Memory B cell (primary cell): Measurements from ENCODE around the gene ARRDC1.

Experiments used
- ATAC-seq: fragments of 150-1000 bp; cut with Tn5 transposase; 2 replicates; pipeline ENCODE4 v1.10.0; 2021; ENCODE audit warnings: low read depth, mild to moderate bottlenecking, moderate library complexity
- DNase-seq, 2 donors: peaks; one replicate each; pipeline ENCODE4 v3.0.0; 2022; ENCODE audit warnings: low spot score in 2 of 2
- H3K27ac Mint-ChIP-seq: one replicate; pipeline ENCODE4 v1.8.0; 2022; ENCODE audit warnings: mild to moderate bottlenecking, moderate library complexity, mixed read lengths
- H3K27me3 Mint-ChIP-seq: one replicate; pipeline ENCODE4 v1.8.0; 2022; ENCODE audit warnings: mixed read lengths
- H3K36me3 Mint-ChIP-seq: one replicate; pipeline ENCODE4 v1.8.0; 2022; ENCODE audit warnings: mild to moderate bottlenecking, mixed read lengths
- H3K4me1 Mint-ChIP-seq: one replicate; pipeline ENCODE4 v1.8.0; 2022; ENCODE audit warnings: mixed read lengths
- H3K4me3 Mint-ChIP-seq: one replicate; pipeline ENCODE4 v1.8.0; 2022; ENCODE audit warnings: mild to moderate bottlenecking, moderate library complexity, mixed read lengths
- H3K9me3 Mint-ChIP-seq: one replicate; pipeline ENCODE4 v1.8.0; 2022; ENCODE audit warnings: mixed read lengths

Gene ARRDC1

DNA sequence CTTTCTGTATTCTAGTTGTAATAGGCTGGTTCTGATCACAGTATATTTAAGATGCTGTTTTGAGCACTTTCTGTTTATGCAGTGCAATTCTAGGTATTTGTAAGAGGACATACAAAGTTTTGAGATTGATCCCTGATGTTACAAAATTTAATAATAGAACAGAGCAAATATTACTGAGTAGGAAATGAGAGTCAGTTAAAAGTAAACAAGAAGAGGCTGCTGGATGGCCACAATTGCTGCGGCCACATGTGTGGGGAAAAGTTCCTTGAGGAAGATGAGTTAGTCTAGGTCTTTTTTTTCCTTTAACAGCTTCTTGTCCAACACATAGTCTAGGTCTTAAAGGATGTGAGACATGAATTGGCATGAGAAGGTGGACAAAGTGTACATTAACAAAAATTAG lies 24.6 kb downstream of the ARRDC1 start:
- no peaks in the 10 kb centered on the region for H3K9me3 Mint-ChIP-seq
- H3K27ac Mint-ChIP-seq = peak overlapping the region; percentile 86
- no peaks in the 10 kb centered on the region for H3K27me3 Mint-ChIP-seq
- H3K36me3 Mint-ChIP-seq = peaks cover 7% of the 10 kb centered on the region
- peaks cover 41% of the 10 kb centered on the region for H3K4me1 Mint-ChIP-seq
- ATAC-seq (no peak), DNase-seq (no peak)
- peak overlapping the region; percentile 35 for H3K4me3 Mint-ChIP-seq

DNA sequence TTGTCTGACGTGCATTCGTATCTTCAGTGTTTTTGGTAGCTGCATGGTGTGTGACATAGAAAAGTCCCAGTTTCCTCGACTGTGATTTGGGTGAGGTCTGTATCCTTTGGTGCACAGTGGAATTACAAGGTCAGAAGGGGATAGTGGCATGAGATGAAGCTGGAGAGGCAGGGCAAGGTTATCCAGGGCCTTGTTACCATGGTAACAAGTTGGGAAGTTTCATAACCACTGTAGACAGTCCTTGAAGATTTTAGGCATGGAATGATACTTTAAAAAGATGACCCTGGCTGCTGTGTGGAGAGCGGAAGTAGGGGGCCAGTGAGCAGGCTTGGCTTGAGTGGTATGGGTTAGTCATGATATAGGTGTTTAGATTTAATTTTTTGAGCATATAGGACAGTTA lies 25.2 kb downstream of the ARRDC1 start:
- Mint-ChIP-seq H3K4me1 (peaks cover 36% of the 10 kb centered on the region), H3K4me3 (peak overlapping the region; percentile 40), H3K36me3 (peaks cover 7% of the 10 kb centered on the region), H3K27ac (peak overlapping the region; percentile 86), H3K27me3 (no peaks in the 10 kb centered on the region), H3K9me3 (no peaks in the 10 kb centered on the region)
- peak; percentile 40 for ATAC-seq
- no peak for DNase-seq

DNA sequence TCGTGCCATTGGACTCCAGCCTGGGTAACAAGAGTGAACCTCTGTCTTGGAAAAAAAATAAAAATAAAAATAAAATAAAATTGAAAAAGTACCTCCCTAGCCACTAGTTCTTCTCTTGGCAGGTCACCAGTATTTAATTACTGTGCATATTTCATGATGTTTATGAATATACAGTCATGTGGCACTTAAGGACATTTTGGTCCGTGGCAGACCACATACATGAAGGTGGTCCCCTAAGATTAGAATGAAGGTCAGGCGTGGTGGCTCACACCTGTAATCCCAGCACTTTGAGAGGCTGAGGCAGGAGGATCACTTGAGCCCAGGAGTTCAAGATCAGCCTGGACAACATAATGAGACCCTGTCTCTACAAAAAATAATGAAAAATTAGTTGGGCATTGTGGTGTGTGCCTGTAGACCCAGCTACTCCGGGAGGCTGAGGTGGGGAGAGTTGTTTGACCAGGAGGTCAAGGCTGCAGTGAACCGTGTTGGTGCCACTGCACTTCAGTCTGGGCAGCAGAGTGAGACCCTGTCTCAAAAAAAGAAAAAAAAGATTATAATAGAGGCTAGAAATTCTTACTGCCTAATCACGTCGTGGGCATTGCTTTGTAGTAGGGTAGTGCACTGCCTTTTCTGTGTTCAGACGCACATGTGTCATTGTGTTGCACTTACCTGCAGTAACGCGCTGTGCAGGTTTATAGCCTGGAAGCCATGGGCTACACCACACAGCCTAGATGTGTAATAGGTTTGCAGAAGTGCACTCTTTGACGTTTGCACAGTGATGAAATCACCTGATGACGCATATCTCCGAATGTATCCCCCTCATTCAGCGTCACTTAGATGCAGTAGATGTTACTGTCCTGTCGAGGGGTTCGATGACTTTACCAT lies 26.1 kb downstream of the ARRDC1 start:
- no peak for DNase-seq
- Mint-ChIP-seq H3K4me1 (peaks cover 37% of the 10 kb centered on the region), H3K4me3 (no peak overlapping the region)

DNA sequence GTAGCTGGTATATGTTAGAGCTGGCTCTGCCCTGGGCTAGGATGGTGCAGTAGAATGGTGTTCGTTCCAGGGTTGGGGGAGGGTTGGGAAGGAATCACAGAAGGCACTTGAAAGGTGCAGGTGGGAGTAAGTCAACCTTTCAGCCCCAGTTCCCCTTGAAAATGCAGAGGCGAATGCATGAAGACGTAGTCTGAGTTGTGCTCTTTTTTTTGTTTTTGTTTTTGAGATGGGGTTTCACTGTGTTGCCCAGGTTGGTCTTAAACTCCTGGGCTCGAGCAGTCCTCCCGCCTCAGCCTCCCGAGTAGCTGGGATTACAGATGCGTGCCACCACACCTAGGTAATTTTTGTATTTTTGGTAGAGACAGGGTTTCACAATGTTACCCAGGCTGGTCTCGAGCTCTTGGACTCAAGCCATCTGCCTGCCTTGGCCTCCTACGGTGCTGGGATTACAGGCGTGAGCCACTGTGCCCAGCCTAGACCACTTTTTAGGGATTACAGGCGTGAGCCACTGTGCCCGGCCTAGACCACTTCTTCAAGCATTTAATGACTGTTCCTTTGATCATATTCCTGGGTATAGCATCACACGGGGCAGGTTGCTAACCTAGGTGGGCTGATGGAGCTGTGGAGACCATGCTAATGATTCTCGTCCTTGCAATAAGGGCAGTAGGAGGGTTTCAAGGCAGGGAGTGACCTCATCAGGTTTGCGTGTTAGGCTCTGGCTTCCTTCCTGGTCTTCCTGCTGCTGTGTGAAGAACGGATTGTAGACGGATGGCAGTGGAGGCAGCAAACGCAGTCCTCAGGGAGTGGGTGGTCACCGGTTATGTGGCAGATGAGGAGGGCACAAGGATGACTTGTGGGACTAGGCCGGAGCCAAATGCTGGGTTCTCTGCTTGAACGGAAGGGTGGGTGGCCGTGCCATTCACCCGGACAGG lies 27.0 kb downstream of the ARRDC1 start:
- Mint-ChIP-seq H3K27ac (peak overlapping the region; percentile 37), H3K4me3 (no peak overlapping the region), H3K4me1 (peaks cover 37% of the 10 kb centered on the region), H3K36me3 (peaks cover 7% of the 10 kb centered on the region), H3K27me3 (no peaks in the 10 kb centered on the region), H3K9me3 (no peaks in the 10 kb centered on the region)
- ATAC-seq = no peak
- no peak for DNase-seq

More for the DNA sequence above, 26.1 kb downstream of the ARRDC1 start:
- H3K9me3 Mint-ChIP-seq = no peaks in the 10 kb centered on the region
- H3K36me3 Mint-ChIP-seq = peaks cover 7% of the 10 kb centered on the region
- no peaks in the 10 kb centered on the region for H3K27me3 Mint-ChIP-seq
- no peak overlapping the region for H3K27ac Mint-ChIP-seq
- no peak for ATAC-seq

DNA sequence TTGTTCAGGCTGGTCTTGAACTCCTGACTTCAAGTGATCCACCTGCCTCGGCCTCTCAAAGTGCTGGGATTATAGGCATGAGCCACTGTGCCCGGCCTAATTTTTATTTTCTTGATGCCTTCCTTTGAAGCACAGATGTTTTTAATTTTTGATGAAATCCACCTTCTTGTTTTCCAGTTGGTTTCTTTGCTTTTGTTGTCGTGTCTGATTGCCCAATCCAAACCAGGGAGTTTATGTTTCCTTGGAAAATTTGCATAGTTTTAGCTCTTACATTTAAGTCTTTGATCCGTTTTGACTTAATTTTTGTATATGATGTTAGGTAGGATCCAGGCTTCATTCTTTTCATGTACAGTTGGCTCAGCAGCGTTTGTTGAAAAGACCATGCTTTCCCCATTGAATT lies 28.5 kb downstream of the ARRDC1 start:
- no peak for ATAC-seq
- Mint-ChIP-seq H3K4me1 (peaks cover 36% of the 10 kb centered on the region), H3K4me3 (no peak overlapping the region), H3K27me3 (no peaks in the 10 kb centered on the region), H3K36me3 (peaks cover 5% of the 10 kb centered on the region), H3K27ac (peak overlapping the region; percentile 10), H3K9me3 (no peaks in the 10 kb centered on the region)
- DNase-seq = no peak

DNA sequence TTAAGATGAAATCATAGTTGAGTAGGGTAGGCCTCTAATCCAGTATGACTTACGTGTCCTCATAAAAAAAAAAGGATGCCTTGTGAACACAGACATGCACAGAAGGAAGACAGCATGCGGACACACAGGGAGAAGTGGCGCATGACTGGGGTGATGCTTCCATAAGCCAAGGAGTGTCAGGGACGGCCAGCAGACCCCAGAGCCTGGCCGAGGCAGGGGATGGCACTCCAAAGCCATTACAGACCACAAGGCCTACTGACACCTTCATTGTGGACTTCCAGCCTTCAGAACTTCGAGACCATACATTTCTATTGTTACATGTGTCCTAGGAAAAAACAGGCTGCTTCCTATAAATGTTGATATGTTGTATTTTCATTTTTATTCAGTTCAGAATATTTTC lies 33.2 kb downstream of the ARRDC1 start:
- Mint-ChIP-seq H3K27ac (peak overlapping the region; percentile 75), H3K9me3 (no peaks in the 10 kb centered on the region), H3K27me3 (no peaks in the 10 kb centered on the region), H3K4me3 (peak overlapping the region; percentile 49), H3K4me1 (peaks cover 34% of the 10 kb centered on the region), H3K36me3 (peaks cover 13% of the 10 kb centered on the region)
- ATAC-seq (no peak), DNase-seq (no peak)

DNA sequence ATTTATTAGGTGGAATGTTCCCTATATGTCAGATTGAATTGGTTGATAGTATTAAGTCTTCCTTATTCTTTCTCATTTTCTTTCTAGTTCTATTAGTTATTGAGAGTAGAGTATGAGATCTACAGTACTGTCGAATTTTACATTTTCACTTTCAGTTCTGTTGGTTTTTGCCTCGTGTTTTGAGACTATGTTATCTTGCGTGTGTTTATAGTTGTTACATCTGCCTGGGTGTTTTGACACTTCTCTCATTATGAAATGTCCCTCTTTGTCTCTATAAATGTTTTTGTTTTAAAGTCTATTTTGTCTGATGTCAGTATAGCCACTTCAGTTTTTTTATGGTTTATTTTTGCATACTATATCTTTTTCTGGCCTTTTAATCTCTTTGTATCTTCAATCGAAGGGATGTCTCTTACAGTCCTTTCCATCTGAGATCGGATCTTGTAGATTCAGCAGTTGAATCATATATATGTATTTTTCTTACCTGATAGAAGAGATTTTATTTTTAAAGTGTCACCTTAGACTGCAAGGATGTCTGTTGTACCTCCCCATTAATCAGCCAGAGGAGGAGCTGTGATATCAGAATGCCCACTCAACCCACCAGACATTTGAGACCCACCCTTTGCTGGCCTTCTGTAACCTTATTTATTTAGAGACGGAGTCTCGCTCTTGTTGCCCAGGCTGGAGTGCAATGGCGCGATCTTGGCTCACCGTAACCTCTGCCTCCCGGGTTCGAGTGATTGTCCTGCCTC lies 34.0 kb downstream of the ARRDC1 start:
- Mint-ChIP-seq H3K27ac (peak overlapping the region; percentile 63), H3K4me3 (peak overlapping the region; percentile 64), H3K4me1 (peaks cover 32% of the 10 kb centered on the region), H3K9me3 (no peaks in the 10 kb centered on the region), H3K27me3 (no peaks in the 10 kb centered on the region), H3K36me3 (peaks cover 17% of the 10 kb centered on the region)
- peak; percentile 88 for ATAC-seq
- no peak for DNase-seq

DNA sequence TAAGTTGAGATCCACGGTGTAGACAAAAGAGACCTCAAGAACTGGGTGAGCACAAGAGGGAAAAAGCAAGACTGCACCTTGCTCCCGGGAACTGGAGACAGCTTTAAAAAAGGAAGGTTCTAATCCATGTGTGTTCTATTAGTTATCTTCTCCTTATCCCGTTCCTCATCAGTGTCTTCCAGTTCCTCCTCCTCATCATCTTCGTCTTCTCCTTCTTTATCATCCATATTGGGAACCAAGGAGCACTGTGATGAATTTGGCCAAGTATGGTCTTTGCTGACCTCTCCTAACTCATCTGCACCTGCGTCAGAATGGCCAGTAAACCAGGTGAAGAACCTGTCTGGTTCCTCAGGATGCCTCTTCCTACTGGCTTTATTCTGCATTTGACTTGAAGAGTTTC lies 35.4 kb downstream of the ARRDC1 start:
- Mint-ChIP-seq H3K4me3 (no peak overlapping the region), H3K36me3 (peaks cover 17% of the 10 kb centered on the region), H3K27me3 (no peaks in the 10 kb centered on the region), H3K9me3 (no peaks in the 10 kb centered on the region), H3K4me1 (peaks cover 32% of the 10 kb centered on the region), H3K27ac (peak overlapping the region; percentile 28)
- ATAC-seq (no peak), DNase-seq (no peak)

DNA sequence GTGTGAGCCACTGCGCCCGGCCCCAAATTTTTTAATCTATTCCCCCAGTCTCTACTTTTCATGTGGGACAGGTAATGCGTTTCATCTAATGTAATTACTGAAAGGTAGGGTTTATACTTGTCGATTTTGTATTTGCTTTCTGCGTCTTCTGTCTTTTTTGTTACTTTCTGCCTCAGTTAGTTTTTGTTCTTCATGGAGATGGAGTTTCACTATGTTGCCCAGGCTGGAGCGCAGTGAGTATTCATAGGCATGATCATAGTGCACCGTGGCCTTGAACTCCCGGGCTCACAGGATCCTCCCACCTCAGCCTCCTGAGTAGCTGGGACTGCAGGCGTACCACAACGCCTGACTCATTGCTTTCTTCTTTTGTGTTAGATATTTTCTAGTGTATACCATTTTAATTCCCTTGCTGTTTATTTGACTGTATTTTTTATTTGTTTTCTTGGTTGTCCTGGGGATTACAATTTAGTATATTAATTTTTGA lies 36.7 kb downstream of the ARRDC1 start:
- H3K9me3 Mint-ChIP-seq = no peaks in the 10 kb centered on the region
- H3K27ac Mint-ChIP-seq = no peak overlapping the region
- peaks cover 22% of the 10 kb centered on the region for H3K36me3 Mint-ChIP-seq
- ATAC-seq = no peak
- no peak overlapping the region for H3K4me3 Mint-ChIP-seq
- DNase-seq = no peak
- no peaks in the 10 kb centered on the region for H3K27me3 Mint-ChIP-seq
- peaks cover 36% of the 10 kb centered on the region for H3K4me1 Mint-ChIP-seq

DNA sequence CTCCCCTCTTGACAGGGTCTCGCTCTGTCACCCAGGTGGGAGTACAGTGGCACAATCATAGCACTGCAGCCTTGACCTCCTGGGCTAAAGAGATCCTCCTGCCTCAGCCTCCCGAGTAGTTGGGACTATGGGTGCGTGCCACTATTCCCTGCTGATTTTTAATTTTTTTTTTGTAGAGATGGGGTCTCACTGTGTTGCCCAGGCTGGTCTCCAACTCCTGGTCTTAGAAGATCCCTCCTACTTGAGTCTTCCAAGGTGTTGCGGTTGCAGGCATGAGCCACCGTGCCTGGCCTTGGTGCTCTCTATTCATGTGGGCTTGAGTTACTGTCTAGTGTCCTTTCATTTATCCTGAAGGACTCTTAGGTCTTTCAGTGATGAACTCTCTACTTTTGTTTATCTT lies 37.4 kb downstream of the ARRDC1 start:
- Mint-ChIP-seq H3K9me3 (no peaks in the 10 kb centered on the region), H3K27me3 (no peaks in the 10 kb centered on the region), H3K27ac (no peak overlapping the region), H3K4me3 (no peak overlapping the region), H3K36me3 (peaks cover 27% of the 10 kb centered on the region), H3K4me1 (peaks cover 38% of the 10 kb centered on the region)
- DNase-seq (no peak), ATAC-seq (no peak)

DNA sequence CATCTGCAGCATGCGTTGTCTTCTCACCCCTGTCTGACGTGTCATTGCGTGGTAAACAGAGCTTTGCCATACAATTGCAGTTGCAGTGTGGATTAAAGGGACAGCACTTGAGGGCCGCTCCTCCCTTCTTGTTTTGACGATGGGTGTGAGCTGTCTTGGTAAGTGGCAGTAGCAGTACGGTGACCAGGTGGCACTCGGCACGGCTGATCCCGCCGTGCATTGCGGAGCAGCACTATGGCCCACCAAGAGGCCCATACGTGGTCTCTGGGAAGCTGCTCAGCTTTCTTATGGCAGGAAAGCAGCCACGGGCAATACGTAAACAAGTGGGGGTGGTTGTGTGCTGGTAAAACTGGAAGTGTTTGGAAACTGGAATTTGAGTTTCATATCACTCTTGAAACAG lies 38.4 kb downstream of the ARRDC1 start:
- no peak overlapping the region for H3K27ac Mint-ChIP-seq
- DNase-seq = no peak
- H3K4me1 Mint-ChIP-seq = peaks cover 38% of the 10 kb centered on the region
- no peaks in the 10 kb centered on the region for H3K27me3 Mint-ChIP-seq
- peaks cover 31% of the 10 kb centered on the region for H3K36me3 Mint-ChIP-seq
- no peak overlapping the region for H3K4me3 Mint-ChIP-seq
- no peaks in the 10 kb centered on the region for H3K9me3 Mint-ChIP-seq
- no peak for ATAC-seq

DNA sequence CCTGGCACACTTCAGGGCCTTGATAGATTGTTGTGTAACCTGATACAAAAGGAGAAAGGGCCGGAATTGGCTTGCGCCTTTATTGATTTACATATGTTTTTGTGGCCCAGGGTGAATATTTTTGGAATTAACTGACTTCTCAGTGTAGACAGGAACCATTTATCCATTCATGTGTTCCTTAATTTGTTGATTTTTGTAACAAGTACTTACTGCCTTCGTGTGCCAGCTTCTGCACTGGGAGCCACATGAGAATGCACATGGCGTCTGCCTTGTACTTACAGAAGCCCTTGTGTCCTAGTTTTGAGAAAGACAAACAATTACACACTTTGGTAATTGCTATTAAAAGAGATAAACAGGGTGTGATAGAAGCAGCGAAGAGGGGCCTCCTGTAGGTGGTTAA lies 39.7 kb downstream of the ARRDC1 start:
- no peak overlapping the region for H3K27ac Mint-ChIP-seq
- no peaks in the 10 kb centered on the region for H3K27me3 Mint-ChIP-seq
- DNase-seq = no peak
- no peak overlapping the region for H3K4me3 Mint-ChIP-seq
- H3K9me3 Mint-ChIP-seq = no peaks in the 10 kb centered on the region
- peaks cover 37% of the 10 kb centered on the region for H3K36me3 Mint-ChIP-seq
- no peak for ATAC-seq
- H3K4me1 Mint-ChIP-seq = peaks cover 36% of the 10 kb centered on the region

DNA sequence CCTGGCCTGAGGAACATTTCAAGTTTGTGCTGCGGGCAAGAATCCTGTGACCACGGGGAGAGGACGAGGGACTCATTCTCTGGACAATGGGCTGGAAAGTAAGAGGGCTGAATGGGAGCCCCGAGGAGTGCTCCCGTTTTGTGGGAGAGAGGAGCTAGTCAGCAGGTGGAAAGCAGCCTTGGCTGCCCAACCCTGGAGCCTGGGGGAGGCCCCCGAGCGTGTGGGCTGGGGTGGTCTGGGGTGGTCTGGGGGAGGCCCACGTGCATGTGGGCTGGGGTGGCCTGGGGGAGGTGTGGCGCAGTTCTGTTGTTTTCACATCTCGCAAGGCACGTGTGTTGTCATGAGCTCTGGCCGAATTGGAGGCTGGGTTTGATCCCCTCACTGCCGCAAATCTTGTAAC lies 40.9 kb downstream of the ARRDC1 start:
- no peaks in the 10 kb centered on the region for H3K27me3 Mint-ChIP-seq
- H3K9me3 Mint-ChIP-seq = no peaks in the 10 kb centered on the region
- H3K4me3 Mint-ChIP-seq = no peak overlapping the region
- DNase-seq = no peak
- H3K4me1 Mint-ChIP-seq = peaks cover 36% of the 10 kb centered on the region
- peaks cover 43% of the 10 kb centered on the region for H3K36me3 Mint-ChIP-seq
- ATAC-seq = no peak
- no peak overlapping the region for H3K27ac Mint-ChIP-seq
